ENCODE measurements around the gene AATF. TPM values are rescaled to one million over a fixed set of nuclear protein-coding genes. Genes with fewer than 3 reads are reported as not detected.

The AATF gene
- total and polyA plus RNA-seq, 2 of the 8 experiments (the other 6 are each of a cell fraction or from before 2014, with no cell fraction given): 20.1 to 62.8 TPM

DNA sequence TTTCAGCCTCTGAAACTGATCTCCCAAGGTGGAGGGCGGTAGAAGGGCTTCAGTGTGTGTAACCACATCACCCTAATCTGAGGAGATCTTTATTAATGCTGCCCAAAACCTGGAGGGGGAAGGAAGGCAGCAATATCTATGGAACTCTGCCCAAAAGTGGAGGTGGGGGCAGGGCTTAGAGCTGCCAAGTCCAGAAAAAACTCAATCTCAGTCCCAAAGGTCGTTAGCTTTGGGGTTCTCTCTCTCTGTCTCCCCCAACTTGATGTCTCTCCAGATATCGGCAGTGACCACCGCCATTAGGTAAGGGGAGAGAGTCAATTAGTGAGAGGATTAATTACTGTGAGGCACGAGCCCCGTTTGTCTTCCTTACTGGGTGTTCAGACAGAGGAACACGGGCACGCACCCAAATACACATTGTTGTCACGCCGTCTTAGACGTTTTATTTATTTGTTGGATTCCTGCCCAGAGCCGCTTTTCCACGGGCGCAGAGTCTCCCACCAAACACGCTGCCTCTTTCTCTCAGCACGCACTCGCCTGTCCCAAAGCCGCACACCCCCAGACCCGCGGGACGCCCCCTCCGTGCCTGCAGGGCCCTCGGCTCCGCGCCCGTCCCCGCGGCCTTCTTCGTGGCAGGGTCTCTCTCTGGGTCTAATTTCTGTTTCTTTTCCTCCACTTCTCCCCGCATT is 16.9 kb upstream of the AATF start:
- WGBS, 2 experiments (ENCODE audit: extremely low coverage in 1 of 2, insufficient coverage in 1 of 2, insufficient read length in 1 of 2, insufficient replicate concordance in 2 of 2, low coverage in 1 of 2, low lambda C conversion rate in 2 of 2, missing lambda C conversion rate in 1 of 2): 6% methylated on average over 30 of the region's 30 CpGs; no CpG with 5 or more reads in 1 of the 2 experiments
- Histone ChIP-seq H3K14ac (ENCODE audit: insufficient read length) (no peak overlapping the region), H2AFZ (ENCODE audit: low read length) (no peak overlapping the region), H2BK120ac (replicated peaks; ENCODE audit: low read depth, low read length) (no peak overlapping the region), H3K56ac (replicated peaks; ENCODE audit: insufficient read length, low read depth, low read length) (no peak overlapping the region), H2BK5ac (ENCODE audit: low read depth, low read length) (no peak overlapping the region), H3K79me2 (ENCODE audit: control insufficient read depth in 1 of 2, insufficient read depth in 2 of 2, low read length in 2 of 2) (no peaks in the 10 kb centered on the region), H3K36me3 (ENCODE audit: control insufficient read depth in 2 of 4, insufficient read depth in 4 of 4, low read length in 3 of 4) (peaks cover 0 to 2% (median 0%) of the 10 kb centered on the region in 4 experiments; a peak in 1 of 8 replicates), H3K9me3 (ENCODE audit: insufficient read depth in 2 of 2, low read depth in 1 of 2, low read length in 1 of 2) (no peaks in the 10 kb centered on the region), H2BK15ac (ENCODE audit: low read length) (no peak overlapping the region), H4K8ac (ENCODE audit: extremely low read depth, insufficient read depth, low read length) (no peak overlapping the region), H3K23me2 (ENCODE audit: low read depth, low read length) (peaks cover 23% of the 10 kb centered on the region; the same call in 1 of the 2 replicates), H3K27me3 (replicated peaks in 1 of 4; ENCODE audit: control insufficient read depth in 3 of 4, extremely low read depth in 1 of 4, insufficient read depth in 3 of 4, low read length in 3 of 4) (peaks cover 60 to 93% (median 82%) of the 10 kb centered on the region in 4 experiments), H4K20me1 (replicated peaks in 1 of 2; ENCODE audit: control insufficient read depth in 1 of 2, insufficient read depth in 2 of 2, low read length in 2 of 2) (peaks cover 6 to 11% of the 10 kb centered on the region in 2 experiments), H2BK12ac (ENCODE audit: low read depth, low read length) (no peak overlapping the region; the same call in 1 of the 2 replicates), H3K27ac (ENCODE audit: low read depth, low read length) (no peak overlapping the region), H3K4me1 (replicated peaks in 1 of 4; ENCODE audit: control insufficient read depth in 3 of 4, insufficient read depth in 4 of 4, low read length in 3 of 4) (peaks cover 19 to 72% (median 43%) of the 10 kb centered on the region in 4 experiments), H3K79me1 (ENCODE audit: low read depth, low read length) (no peaks in the 10 kb centered on the region), H2BK20ac (ENCODE audit: low read length) (no peak overlapping the region), H3K18ac (ENCODE audit: extremely low read depth, low read length) (peak overlapping the region; percentile 78), H4K5ac (ENCODE audit: insufficient read length, low read depth, low read length) (no peak overlapping the region), H3K9ac (replicated peaks in 1 of 4; ENCODE audit: extremely low read depth in 1 of 4, low read depth in 3 of 4, low read length in 3 of 4) (no peak overlapping the region), H3K23ac (ENCODE audit: insufficient read length) (no peak overlapping the region), H4K91ac (replicated peaks; ENCODE audit: insufficient read length, low read length) (no peak overlapping the region), H3K4me3 (ENCODE audit: extremely low read depth in 1 of 4, insufficient read depth in 2 of 4, low read depth in 3 of 4, low read length in 4 of 4) (peak overlapping the region in 1 of 4 experiments; percentile 32; a peak in 3 of 8 replicates), H3K4ac (replicated peaks; ENCODE audit: insufficient read length, low read depth, low read length) (no peak overlapping the region), H3K4me2 (ENCODE audit: insufficient read depth in 1 of 2, low read depth in 2 of 2, low read length in 2 of 2) (peak overlapping the region; percentile 42 to 88), H2AK5ac (ENCODE audit: low read depth, low read length) (peak overlapping the region; percentile 4; the same call in 1 of the 2 replicates)
- no peak for FAIRE-seq
- ChIA-PET CTCF (ENCODE audit: partially characterized antibody) (interaction anchor here (0.8 to 2.0 kb wide), 3 partner anchors 9 to 172 kb away, joined by 3 to 6 read pairs (median 3); no protein-coding TSS in a partner anchor), POLR2A (ENCODE audit: partially characterized antibody) (interaction anchor here (1.2 to 5.5 kb wide), 2 partner anchors 12 to 19 kb away, joined by 3 to 45 read pairs; no protein-coding TSS in a partner anchor)
- peak in 1 of 2 experiments; percentile 44 for DNase-seq (ENCODE audit: low read depth in 1 of 2, low spot score in 2 of 2)
- TF ChIP-seq CHD2 (IDR thresholded peaks at IDR 0.05; ENCODE audit: low read length) (no peak), KDM1A (IDR thresholded peaks at IDR 0.05; ENCODE audit: borderline replicate concordance, low read length) (no peak), BRCA1 (IDR thresholded peaks at IDR 0.05; ENCODE audit: low read depth, low read length) (no peak), RNF2 (IDR thresholded peaks at IDR 0.05; ENCODE audit: borderline replicate concordance, low read depth, low read length, missing control alignments, poor library complexity, severe bottlenecking) (peak; percentile 95), JUN (IDR thresholded peaks at IDR 0.05; ENCODE audit: low read depth, low read length) (no peak), YY1 (IDR thresholded peaks at IDR 0.05; ENCODE audit: low read depth, low read length) (0 out of 2 replicates have a peak, but pooled peaks have one; percentile 5), TEAD4 (IDR thresholded peaks at IDR 0.05; ENCODE audit: low read depth, low read length) (no peak), CBX8 (IDR thresholded peaks at IDR 0.05; ENCODE audit: borderline replicate concordance, low read depth, low read length) (no peak; the same call in 1 of the 2 replicates), CTBP2 (IDR thresholded peaks at IDR 0.05; ENCODE audit: borderline replicate concordance, insufficient read depth, insufficient read length, low read length) (peak; percentile 20), ZNF274 (IDR thresholded peaks at IDR 0.05; ENCODE audit: borderline replicate concordance, extremely low read depth, low read length) (no peak), GABPA (IDR thresholded peaks at IDR 0.05; ENCODE audit: borderline replicate concordance, insufficient read depth, low read length) (no peak), RFX5 (IDR thresholded peaks at IDR 0.05; ENCODE audit: borderline replicate concordance, low read depth, low read length) (no peak)

Measured in H1 (cell line).